Activated CD4-positive, alpha-beta T cell treated with anti-CD3 and anti-CD28 coated beads, Interleukin-2, amount 50 U/mL, for 24 hours (primary cell): ENCODE results near the gene ALG12.

Source experiments
- DNase-seq, 2 donors: peaks; one replicate each; pipeline ENCODE4 v3.0.0-alpha.2; 2020; ENCODE audit warnings: low read depth in 1 of 2, low spot score in 1 of 2

Gene ALG12

DNA sequence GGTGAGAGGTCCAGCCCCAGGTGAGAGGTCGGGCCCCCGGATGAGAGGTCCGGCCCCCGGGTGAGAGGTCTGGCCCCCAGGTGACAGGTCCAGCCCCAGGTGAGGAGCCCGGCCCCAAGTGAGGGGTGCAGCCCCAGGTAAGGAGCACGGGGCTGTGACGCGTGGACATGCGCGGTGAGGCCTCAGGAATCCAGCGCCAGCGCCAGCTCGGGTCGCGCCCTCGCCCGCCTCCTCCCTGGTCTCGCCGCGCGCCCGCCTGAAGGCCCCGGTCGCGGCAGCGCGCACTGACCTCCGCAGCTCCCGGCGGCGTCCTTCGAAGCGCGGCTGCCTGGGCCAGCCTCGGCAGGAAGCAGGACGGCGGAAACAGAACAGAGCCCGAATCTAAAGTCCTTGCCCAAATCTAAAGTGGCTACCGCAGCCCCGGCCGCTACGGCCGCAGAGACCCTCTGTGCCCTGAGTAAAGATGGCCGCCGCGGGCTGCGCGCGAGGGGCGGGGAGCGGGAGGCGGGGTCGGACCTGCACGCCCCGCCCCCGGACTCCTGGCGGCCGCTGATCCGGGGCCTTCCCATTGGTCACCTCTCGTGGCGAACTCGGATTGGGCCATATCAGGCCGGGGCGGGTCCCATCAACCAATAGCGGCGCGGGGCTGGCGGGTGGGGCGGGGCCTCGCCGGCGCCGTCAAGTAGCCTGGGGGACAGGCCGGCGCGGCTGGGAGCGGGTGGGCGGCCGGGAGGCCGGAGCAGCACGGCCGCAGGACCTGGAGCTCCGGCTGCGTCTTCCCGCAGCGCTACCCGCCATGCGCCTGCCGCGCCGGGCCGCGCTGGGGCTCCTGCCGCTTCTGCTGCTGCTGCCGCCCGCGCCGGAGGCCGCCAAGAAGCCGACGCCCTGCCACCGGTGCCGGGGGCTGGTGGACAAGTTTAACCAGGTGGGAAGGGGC lies at the start of gene ALG12, which contains the start of gene CRELD2:
TSS of gene ALG12 (minus strand) at position 465 of the 937 bp plus-strand sequence. CDS start 4,673 bp downstream, outside the sequence.
TSS of gene CRELD2 (plus strand) at position 661 of the 937 bp plus-strand sequence. CDS start at position 797, 136 bp downstream.
- peak; percentile 92 to 97 for DNase-seq

DNA sequence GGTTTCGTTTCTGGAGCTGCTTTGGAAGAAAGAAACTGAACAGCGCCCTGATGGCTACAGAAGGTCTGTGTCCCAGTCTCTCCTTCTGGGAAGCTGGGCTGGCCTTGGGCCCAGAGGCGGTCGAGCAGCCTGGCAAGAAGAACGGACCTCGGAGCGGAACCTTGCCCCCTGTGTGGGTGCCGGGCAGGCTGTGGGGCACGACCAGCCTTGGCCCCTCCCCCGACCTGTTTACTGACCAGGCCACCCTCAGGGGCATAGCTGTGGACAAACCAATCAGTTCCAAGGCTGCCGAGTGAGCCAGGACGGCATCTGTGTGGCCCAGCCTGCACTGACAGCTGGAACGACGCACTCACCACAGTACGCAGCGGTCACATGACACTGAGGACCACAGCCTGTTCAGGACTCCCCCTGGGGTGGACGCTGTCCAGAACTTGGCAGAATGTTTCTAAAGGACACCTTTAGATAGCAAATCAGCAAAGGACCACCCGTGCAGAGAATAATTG lies 49.5 kb upstream of the ALG12 start:
- no peak for DNase-seq

DNA sequence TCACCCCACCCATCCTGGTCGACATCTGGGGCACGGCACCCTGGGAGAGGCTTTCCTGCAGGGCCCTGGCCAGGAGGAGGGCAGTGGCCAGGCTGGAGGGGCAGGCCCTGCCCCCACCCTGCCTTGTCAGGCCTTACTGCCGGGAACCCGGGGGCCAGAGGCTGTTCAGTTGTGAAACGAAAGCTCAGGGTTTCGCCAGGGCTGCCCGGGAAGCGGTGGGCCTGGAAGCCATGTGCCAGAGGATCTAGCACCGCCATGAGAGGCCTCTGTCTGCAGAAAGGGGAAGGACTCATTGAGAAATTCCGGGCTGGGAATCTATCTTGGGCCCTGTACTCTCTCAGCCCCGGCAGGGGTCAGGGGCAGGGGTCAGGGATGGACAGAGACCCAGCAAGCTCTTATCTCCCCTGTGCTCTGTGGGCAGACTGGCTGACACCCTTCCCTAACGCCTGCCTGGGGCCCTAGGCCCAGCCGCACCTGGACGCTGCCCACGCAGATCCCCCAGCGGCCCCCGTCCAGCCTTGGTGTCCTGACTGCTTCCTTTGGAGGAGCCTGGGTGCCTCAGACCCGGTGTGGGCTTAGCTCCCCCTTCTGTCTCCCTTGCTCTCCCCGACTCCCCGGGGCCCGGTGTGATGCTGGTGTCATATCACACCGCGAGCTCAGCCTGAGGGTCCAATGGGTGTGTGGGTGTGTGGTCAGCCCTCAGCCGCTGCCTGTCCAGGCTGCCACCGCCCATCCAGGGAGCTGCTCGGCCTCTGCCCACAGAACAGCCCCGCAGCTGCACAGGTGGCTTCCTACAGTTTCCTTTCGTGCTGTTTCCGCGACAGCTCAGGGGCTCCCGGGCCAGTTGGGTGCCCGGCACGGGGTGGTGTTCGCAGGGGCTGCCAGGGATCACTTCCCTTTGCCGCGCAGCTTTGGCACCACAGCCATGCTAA lies 48.8 kb upstream of the ALG12 start:
- no peak for DNase-seq

DNA sequence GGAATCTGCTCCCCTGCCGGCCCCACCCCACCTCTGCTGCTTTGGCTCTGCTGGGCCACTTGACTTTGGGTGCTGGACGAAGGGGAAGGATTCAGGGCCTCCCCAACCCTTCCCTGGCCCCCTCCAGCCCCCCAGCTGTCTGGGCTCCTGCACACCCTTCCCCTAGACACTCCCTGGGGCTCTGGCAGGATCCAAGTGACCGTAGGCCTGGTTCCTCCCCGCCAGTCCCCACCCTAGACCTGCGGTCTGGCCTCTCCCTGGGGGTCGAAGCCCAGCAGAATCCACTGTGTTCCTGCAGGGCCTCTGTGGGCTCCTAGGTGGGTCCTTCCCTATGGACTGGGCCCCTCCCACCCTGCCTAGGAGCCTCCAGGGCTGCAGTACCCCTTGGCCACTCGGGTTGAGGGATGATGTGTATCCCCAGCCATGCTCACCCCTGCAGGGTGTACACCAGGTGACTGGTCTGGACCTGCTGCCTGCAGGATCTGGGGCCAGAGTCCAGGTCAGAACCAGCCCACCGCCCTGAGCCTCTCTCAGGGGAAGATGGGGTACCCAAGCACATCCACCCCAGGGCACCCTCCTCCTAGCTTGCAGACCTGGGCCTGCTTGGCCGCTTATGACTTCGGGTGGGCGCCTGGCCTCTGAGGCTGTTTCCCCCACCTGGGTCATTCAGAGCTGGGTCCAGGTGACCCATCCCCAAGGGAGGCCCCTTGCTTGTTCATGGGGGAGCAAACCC lies 48.0 kb upstream of the ALG12 start:
- no peak for DNase-seq

DNA sequence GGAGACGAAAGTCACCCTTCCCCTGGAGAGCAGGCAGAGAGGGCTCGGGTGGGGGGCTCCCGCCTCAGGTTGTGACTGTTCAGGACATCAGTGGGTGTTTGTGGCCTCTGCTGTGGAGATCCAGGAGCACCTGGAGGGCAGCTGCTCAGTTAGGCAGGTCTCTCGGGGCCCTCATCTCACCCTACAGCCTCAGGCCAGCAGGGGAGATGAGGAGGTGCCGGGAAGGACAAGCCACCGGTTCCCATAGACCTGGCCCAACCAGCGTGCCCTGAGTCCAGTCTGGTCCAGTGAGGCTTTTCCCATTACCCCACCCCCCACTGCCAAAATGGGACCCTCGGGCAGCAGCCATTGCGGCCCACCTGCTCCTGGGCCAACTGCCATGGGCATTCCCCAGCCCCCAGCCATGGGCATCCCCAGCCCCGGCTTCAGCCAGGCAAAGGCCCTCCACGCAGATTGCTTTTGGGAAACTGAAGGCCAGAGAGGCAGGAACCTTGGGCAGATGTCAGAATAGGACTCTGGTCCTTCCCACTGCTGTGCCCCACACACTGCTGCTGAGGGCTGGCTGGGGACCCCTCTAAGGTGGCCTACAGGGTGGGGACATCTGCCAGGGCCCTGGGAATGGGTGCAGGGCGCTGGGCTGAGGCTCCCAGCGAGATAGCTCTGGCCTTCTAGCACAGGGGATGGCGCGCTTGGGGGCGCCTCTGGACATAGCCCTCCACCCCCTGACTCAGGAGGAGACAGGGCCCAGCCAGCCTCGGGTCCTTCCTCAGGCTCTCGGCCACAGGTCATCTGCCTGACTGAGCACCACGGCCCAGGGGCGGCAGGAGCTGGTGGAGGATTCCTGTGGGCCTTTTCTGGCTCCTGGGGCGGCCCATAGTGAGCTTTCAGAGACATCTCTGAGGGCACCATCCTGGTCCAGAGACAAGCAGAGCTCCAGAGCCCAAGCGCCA lies 47.1 kb upstream of the ALG12 start:
- no peak for DNase-seq

DNA sequence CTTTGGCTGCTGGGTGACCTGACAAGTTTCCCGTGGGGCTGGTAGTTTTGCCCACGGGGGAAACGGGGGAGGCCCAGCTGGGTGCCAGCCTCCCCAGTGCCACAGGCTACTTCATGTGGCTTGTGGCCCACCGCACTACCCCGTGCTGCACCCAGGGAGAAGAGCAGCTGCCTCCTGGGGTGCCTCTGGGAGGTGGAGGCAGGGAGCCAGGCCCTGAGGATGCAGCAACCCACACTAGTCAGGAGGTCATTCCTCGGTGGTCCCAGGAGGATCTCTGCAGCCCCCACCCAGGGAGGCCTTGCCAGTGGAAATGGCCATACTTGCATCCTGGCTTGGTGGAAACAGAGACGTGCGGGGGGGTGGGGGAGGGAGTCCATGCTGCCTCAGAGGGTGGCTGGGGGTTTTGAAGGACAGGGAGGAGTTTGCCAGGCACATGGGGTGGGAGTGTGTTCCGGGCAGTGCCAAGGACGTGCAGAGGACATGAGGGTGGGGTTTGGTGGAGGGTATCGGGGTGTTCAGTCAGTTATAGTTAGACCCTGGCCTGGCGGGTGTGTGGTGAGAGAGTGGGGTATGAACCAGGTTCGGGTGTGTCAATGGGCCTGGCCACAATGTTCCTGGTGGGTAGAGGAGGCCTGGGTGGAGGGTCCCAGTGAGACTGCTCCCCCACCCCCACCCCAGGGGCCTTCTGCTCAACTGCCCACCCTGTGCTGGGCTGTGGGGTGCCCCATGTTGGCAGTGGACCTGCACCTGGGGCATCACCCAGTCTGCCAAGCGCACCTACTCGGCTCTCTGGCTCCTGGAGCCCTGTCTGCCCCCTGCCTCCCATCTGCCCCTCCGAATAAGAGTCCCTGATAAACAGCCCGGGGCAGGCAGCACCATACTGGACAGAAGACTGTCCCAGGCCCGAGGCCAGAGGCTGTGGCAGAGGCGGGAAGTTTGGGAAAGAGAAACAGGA lies 46.2 kb upstream of the ALG12 start:
- DNase-seq, result no peak

DNA sequence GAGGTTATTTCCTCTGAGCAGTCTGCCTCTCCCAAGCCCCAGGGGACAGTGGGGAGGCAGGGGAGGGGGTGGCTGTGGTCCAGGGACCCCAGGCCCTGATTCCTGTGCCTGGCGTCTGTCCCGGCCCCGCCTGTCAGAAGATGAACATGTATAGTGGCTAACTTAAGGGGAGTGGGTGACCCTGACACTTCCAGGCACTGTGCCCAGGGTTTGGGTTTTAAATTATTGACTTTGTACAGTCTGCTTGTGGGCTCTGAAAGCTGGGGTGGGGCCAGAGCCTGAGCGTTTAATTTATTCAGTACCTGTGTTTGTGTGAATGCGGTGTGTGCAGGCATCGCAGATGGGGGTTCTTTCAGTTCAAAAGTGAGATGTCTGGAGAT lies 45.4 kb upstream of the ALG12 start:
- DNase-seq, result no peak

DNA sequence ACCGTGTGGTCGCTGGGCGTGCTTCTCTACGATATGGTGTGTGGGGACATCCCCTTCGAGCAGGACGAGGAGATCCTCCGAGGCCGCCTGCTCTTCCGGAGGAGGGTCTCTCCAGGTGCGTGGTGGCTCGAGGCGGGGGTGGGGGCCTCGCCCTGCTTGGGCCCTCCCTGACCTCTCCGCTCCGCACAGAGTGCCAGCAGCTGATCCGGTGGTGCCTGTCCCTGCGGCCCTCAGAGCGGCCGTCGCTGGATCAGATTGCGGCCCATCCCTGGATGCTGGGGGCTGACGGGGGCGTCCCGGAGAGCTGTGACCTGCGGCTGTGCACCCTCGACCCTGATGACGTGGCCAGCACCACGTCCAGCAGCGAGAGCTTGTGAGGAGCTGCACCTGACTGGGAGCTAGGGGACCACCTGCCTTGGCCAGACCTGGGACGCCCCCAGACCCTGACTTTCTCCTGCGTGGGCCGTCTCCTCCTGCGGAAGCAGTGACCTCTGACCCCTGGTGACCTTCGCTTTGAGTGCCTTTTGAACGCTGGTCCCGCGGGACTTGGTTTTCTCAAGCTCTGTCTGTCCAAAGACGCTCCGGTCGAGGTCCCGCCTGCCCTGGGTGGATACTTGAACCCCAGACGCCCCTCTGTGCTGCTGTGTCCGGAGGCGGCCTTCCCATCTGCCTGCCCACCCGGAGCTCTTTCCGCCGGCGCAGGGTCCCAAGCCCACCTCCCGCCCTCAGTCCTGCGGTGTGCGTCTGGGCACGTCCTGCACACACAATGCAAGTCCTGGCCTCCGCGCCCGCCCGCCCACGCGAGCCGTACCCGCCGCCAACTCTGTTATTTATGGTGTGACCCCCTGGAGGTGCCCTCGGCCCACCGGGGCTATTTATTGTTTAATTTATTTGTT lies 44.8 kb upstream of the ALG12 start:
- no peak for DNase-seq

DNA sequence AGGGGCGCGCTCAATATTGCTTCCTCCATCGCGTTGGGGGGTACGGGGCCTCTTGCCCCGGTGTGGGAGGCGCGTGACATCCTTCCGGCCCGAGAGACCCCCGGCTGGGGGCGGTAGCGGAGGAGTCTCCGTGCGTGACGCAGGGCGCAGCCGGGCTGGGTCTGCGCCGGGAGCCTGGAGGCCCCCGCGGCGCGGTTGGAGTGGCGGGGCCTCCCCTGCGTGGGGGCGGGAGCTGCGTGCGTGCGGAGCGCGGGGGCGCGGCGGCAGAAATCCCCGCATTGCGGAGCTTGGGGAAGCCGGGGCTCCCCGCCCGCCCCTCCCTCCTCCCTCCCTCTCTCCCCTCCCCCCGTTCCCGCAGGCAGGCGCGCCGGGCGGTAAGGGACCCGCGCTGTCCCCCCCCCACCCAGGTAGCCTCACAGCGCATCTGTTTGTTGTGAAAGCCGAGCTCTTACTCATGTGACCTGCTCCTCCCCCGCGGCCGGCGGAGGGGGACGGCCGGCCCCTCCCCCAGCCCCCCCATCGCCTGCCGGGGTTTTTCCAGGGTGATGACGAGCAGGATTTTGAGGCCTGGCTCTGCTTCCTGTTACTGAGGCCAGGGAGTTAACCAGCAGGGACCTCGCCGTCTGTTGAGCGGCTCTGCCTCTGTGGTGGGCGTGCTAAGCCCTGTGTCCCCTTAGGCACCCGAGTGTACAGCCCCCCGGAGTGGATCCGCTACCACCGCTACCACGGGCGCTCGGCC lies 43.9 kb upstream of the ALG12 start:
- peak; percentile 81 to 84 for DNase-seq

DNA sequence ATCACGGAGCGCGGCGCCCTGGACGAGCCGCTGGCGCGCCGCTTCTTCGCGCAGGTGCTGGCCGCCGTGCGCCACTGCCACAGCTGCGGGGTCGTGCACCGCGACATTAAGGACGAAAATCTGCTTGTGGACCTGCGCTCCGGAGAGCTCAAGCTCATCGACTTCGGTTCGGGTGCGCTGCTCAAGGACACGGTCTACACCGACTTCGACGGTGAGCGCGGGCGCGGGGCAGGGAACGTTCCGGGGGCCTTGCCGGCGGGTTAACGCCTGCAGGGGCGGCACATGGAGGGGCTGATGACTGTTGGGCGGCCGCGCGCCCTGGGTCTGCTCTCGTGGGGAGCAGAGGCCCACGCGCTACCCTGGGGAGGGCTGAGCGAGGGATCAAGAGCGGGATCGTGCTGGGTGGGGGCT lies 43.4 kb upstream of the ALG12 start:
- no peak for DNase-seq

DNA sequence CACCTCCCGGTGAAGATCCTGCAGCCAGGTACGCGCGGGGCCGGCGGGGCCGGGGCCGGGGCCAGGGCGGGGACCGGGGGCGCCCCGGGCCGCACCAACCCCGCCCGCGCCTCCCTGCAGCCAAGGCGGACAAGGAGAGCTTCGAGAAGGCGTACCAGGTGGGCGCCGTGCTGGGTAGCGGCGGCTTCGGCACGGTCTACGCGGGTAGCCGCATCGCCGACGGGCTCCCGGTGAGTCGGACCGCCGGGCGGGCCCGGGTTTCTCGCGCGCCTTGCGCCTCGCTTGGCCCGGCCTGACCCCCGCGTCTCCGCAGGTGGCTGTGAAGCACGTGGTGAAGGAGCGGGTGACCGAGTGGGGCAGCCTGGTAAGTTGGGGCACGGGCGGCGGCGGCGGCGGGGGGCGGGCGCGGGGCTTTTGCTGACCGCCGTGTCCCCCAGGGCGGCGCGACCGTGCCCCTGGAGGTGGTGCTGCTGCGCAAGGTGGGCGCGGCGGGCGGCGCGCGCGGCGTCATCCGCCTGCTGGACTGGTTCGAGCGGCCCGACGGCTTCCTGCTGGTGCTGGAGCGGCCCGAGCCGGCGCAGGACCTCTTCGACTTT lies 42.9 kb upstream of the ALG12 start:
- DNase-seq, result no peak

DNA sequence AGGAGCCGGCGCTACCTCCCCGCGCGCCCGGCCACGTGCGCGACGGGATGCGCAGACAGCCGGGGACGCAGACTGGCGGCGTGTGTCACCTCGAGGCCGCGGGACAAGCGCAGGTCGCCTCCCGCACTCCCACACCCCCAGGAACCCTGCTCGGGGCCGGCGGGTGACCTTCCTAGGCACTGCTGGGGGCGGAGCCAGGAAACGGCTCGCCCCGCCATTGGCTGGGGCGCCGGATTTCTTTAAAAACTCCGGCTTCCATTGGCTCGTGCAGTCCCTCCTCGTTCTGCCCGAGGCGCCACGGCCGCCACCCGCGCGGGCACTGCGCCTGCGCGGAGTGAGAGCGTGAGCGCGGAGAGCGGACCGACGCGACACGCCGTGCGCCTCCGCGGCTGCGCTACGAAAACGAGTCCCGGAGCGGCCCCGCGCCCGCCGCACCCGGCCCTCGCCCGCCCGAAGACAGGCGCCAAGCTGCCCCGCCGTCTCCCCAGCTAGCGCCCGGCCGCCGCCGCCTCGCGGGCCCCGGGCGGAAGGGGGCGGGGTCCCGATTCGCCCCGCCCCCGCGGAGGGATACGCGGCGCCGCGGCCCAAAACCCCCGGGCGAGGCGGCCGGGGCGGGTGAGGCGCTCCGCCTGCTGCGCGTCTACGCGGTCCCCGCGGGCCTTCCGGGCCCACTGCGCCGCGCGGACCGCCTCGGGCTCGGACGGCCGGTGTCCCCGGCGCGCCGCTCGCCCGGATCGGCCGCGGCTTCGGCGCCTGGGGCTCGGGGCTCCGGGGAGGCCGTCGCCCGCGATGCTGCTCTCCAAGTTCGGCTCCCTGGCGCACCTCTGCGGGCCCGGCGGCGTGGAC lies 42.1 kb upstream of the ALG12 start, which contains the start of gene PIM3:
TSS of gene PIM3 (plus strand) at position 614 of the 846 bp plus-strand sequence. CDS start at position 790, 176 bp downstream.
- peak; percentile 83 to 90 for DNase-seq

DNA sequence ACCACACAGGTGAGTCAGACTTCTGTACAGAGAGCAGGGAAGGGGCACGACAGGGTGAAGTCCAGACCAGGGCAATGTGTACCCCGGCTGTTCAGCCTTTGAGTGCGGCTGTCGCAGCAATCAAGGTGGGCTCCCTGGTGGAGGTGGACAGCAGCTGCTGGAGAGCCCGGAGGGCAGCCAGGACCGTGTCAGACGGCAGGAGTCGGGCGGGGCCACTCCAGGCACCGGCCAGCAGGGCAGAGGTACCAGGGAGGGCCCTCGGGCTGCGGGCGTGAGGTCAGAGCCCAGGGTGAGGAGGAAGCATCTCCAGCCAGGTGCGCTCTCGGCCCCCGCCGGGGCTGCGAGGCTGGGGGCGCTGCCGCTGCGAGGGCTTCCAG lies 41.5 kb upstream of the ALG12 start:
- no peak for DNase-seq

DNA sequence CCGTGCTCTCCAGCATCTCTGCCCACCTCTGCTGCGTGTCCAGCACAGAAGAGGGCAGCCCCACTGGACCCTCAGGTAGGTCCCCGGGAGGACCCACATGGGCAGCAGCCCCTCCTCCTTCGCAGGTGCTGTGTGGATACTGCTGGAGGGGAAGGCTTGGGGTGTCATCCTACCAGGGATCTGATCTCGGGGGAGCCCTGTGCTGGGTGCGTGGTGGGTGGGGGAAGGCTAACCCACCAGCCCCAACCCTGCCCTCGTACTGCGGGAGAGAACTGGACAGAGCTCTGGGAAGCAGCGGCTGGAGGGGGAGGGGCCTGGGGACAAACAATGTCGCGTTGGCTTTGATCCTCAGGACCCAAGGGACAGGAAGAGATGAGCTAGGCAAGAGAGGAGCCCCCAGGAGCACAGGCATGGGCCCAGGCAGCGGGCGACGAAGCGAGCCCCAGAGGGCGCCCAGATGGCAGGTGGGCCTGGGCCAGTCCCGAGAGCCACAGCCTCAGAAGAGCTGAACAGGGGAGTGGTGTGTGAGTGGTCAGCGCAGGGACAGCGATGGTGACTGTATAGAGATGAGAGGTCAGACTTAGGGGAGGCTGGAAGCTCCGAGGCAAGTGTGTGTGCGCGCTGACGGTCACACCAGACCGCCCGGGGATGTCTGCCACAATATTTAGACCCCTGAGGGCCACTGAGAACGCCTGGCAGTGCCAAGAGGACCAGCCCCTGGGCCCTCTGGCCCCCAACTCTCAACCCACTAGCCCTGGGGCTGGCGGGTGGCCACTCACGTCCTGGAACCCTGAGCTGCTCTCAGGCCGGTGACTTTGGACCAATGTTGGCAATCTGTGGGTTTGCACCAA lies 40.9 kb upstream of the ALG12 start:
- DNase-seq, result no peak
